ENCODE data around the gene OPN1MW3. TPM values are rescaled to one million over a fixed set of nuclear protein-coding genes. Genes with fewer than 3 reads are reported as not detected.

OPN1MW3 gene
- total RNA-seq, 1 donor from 2014 or later: not detected

DNA sequence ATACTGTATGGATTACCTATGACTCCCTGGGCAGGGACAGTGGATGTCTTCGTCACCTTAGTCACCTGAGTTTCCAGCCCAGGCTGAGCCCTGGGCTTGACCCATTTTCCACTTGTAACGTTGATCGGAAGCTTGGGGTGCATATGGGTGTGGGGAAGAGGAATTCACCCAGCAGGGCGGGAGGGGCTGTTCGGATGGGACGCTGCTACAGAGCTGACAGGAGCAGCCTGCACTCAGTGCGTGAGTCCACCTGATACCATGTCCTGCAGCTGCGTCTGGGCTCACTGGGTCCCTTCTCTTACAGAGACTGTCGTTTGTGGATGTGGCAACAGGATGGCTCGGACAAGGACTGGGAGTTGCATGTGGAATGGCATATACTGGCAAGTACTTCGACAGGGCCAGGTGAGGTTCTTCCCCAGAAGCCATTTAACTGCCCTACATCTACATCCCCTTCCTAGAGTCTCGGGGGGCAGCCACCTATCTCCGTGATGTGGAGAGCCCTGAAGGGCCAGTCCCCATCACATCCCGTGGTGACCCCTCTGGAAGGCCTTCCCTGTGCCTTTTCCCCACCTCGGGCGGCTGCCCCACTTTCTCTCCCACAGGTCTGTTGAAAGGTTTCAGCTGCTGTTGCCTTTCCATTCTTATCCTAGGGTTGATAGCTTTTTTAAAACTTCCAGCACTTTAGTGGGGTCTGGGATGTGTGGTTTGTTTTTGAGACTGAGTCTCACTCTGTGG is 51.8 kb downstream of the OPN1MW3 start:
- no peaks in the 10 kb centered on the region for H3K79me2 ChIP-seq (ENCODE audit: insufficient read depth, low read length)
- Mint-ChIP-seq H3K4me3 (ENCODE audit: unreplicated experiment) (no peak overlapping the region), H3K27me3 (ENCODE audit: low read depth, unreplicated experiment) (peaks cover 3% of the 10 kb centered on the region), H3K27ac (ENCODE audit: unreplicated experiment) (no peak overlapping the region), H3K9me3 (ENCODE audit: unreplicated experiment) (no peaks in the 10 kb centered on the region), H3K36me3 (ENCODE audit: low read depth, unreplicated experiment) (no peaks in the 10 kb centered on the region), H3K4me1 (ENCODE audit: low read depth, unreplicated experiment) (no peaks in the 10 kb centered on the region)
- no peaks in the 10 kb centered on the region for H4K20me1 ChIP-seq (ENCODE audit: insufficient read depth, low read length)
- H3K4me3 ChIP-seq (ENCODE audit: insufficient read depth, low read depth, low read length): no peak overlapping the region
- no peaks in the 10 kb centered on the region for H3K27me3 ChIP-seq (ENCODE audit: insufficient read depth, low read length)
- no peaks in the 10 kb centered on the region for H3K9me3 ChIP-seq (ENCODE audit: insufficient read depth, low read depth, low read length)
- H3K4me2 ChIP-seq (ENCODE audit: low read length): no peak overlapping the region
- no peak overlapping the region for H2AFZ ChIP-seq (ENCODE audit: low read depth, low read length)
- TF ChIP-seq, protein P1, sequence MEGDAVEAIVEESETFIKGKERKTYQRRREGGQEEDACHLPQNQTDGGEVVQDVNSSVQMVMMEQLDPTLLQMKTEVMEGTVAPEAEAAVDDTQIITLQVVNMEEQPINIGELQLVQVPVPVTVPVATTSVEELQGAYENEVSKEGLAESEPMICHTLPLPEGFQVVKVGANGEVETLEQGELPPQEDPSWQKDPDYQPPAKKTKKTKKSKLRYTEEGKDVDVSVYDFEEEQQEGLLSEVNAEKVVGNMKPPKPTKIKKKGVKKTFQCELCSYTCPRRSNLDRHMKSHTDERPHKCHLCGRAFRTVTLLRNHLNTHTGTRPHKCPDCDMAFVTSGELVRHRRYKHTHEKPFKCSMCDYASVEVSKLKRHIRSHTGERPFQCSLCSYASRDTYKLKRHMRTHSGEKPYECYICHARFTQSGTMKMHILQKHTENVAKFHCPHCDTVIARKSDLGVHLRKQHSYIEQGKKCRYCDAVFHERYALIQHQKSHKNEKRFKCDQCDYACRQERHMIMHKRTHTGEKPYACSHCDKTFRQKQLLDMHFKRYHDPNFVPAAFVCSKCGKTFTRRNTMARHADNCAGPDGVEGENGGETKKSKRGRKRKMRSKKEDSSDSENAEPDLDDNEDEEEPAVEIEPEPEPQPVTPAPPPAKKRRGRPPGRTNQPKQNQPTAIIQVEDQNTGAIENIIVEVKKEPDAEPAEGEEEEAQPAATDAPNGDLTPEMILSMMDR (IDR thresholded peaks at IDR 0.05; ENCODE audit: insufficient read depth, low read depth, low read length): no peak
- no peak for TF ChIP-seq EZH2 (IDR thresholded peaks at IDR 0.05; ENCODE audit: insufficient read depth, low read length)
- no peak for DNase-seq (ENCODE audit: low read depth)
- no peaks in the 10 kb centered on the region for H3K36me3 ChIP-seq (ENCODE audit: insufficient read depth, low read length)
- H3K4me1 ChIP-seq (ENCODE audit: insufficient read depth, low read length): no peaks in the 10 kb centered on the region
- H3K9ac ChIP-seq (ENCODE audit: low read length): no peak overlapping the region
- no peak for FAIRE-seq
- H3K27ac ChIP-seq (ENCODE audit: low read depth, low read length): no peak overlapping the region

DNA sequence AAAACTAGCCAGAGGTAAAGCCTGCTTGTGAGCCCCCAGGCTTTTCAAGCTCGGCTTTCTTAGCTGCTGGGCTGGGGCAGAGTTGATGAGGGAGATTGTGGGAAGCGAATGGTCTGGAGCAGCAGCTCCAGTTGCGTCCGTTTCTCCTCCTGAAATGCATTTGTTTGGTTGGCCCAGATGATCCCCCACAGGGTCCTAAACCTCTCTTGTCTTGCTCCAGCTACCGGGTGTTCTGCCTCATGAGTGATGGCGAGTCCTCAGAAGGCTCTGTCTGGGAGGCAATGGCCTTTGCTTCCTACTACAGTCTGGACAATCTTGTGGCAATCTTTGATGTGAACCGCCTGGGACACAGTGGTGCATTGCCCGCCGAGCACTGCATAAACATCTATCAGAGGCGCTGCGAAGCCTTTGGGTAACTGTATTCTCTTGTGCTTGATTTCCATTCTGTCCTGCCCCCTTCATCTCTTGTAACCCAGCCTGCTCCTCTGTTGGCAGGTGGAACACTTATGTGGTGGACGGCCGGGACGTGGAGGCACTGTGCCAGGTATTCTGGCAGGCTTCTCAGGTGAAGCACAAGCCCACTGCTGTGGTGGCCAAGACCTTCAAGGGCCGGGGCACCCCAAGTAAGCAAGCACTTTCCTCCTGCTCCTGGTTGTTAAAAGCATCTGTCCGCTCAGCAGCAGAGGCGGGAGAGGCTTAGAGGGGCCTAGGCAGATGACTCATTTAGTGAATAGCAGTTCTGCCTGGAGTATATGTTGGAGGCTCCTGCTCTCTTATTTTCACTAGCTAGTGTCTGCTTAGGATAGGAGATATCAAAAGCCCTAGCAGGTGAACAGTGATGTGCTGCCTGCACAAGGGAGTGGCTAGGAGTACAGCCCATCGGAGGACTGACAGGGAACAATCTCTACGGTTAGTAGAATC is 53.5 kb downstream of the OPN1MW3 start:
- Histone ChIP-seq H4K20me1 (ENCODE audit: insufficient read depth, low read length) (no peaks in the 10 kb centered on the region), H3K4me3 (ENCODE audit: insufficient read depth, low read depth, low read length) (no peak overlapping the region), H3K4me2 (ENCODE audit: low read length) (no peak overlapping the region), H3K4me1 (ENCODE audit: insufficient read depth, low read length) (no peaks in the 10 kb centered on the region), H2AFZ (ENCODE audit: low read depth, low read length) (no peak overlapping the region), H3K9ac (ENCODE audit: low read length) (no peak overlapping the region), H3K36me3 (ENCODE audit: insufficient read depth, low read length) (no peaks in the 10 kb centered on the region), H3K27me3 (ENCODE audit: insufficient read depth, low read length) (no peaks in the 10 kb centered on the region), H3K9me3 (ENCODE audit: insufficient read depth, low read depth, low read length) (no peaks in the 10 kb centered on the region), H3K27ac (ENCODE audit: low read depth, low read length) (no peak overlapping the region), H3K79me2 (ENCODE audit: insufficient read depth, low read length) (no peaks in the 10 kb centered on the region)
- H3K27me3 Mint-ChIP-seq (ENCODE audit: low read depth, unreplicated experiment): peaks cover 3% of the 10 kb centered on the region
- TF ChIP-seq, protein P1 (IDR thresholded peaks at IDR 0.05; ENCODE audit: insufficient read depth, low read depth, low read length): no peak
- TF ChIP-seq EZH2 (IDR thresholded peaks at IDR 0.05; ENCODE audit: insufficient read depth, low read length): no peak
- no peaks in the 10 kb centered on the region for H3K9me3 Mint-ChIP-seq (ENCODE audit: unreplicated experiment)
- no peaks in the 10 kb centered on the region for H3K4me1 Mint-ChIP-seq (ENCODE audit: low read depth, unreplicated experiment)
- H3K27ac Mint-ChIP-seq (ENCODE audit: unreplicated experiment): no peak overlapping the region
- no peaks in the 10 kb centered on the region for H3K36me3 Mint-ChIP-seq (ENCODE audit: low read depth, unreplicated experiment)
- no peak overlapping the region for H3K4me3 Mint-ChIP-seq (ENCODE audit: unreplicated experiment)
- no peak for DNase-seq (ENCODE audit: low read depth)
- no peak for FAIRE-seq
